Measurements from ENCODE around the gene PURB.

PURB gene

GRCh38 chr7:44920119-44920518, 34.8 kb upstream of the PURB start:
- H3K4me3 ChIP-seq (ENCODE audit: control insufficient read depth in 1 of 7, extremely low read depth in 1 of 7, insufficient read depth in 4 of 7, low read depth in 2 of 7, low read length in 6 of 7) = no peak overlapping the region
- no peaks in the 10 kb centered on the region for H3K36me3 ChIP-seq (ENCODE audit: control insufficient read depth in 4 of 4, insufficient read depth in 4 of 4, low read length in 3 of 4)
- CTCF ChIA-PET = interaction anchor here (0.7 to 9.6 kb wide), 10 partner anchors 34 to 328 kb away, joined by 3 to 69 read pairs (median 4); partner anchors contain the start of gene PURB
- peaks cover 0 to 1% (median 0%) of the 10 kb centered on the region in 5 experiments for H3K9me3 ChIP-seq (ENCODE audit: control extremely low read depth in 1 of 5, control insufficient read depth in 4 of 5, insufficient read depth in 2 of 5, low read depth in 1 of 5, low read length in 4 of 5)
- H3K27ac ChIP-seq (ENCODE audit: insufficient read depth in 1 of 2, low read depth in 1 of 2, low read length in 2 of 2, poor library complexity in 1 of 2, severe bottlenecking in 2 of 2) = no peak overlapping the region
- POLR2A ChIA-PET = interaction anchor here (1.2 kb wide), 1 partner anchor 63 kb away, joined by 5 read pairs; no protein-coding TSS in a partner anchor
- no peaks in the 10 kb centered on the region for H3K27me3 ChIP-seq (replicated peaks in 2 of 5; ENCODE audit: control insufficient read depth in 4 of 5, insufficient read depth in 5 of 5, low read length in 4 of 5)
- peaks cover 0 to 5% (median under 1%) of the 10 kb centered on the region in 4 experiments for H3K4me1 ChIP-seq (ENCODE audit: control extremely low read depth in 1 of 4, control insufficient read depth in 4 of 4, insufficient read depth in 4 of 4, low read length in 3 of 4)
- 93% methylated on average over 2 of the region's 3 CpGs for WGBS (ENCODE audit: insufficient coverage)
- no peak for DNase-seq

DNA sequence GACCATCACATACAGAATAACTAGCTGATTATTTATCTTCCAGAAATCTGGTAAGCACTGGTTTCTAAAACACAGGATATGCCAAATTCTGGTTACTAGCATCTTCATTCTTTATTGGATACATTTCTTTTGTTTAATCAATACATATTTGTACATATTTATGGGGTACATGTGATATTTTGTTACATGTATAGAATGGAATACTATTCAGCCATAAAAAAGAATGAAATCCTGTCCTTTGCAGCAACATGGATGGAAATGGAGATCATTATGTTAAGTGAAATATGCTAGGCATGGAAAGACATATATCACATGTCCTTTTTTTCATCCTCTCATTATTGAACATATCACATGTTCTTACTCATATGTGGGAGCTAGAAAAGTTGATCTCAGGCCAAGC, 32.7 kb upstream of the PURB start:
- peaks cover 0 to 7% (median 2%) of the 10 kb centered on the region in 4 experiments for H3K4me1 ChIP-seq (ENCODE audit: control extremely low read depth in 1 of 4, control insufficient read depth in 4 of 4, insufficient read depth in 4 of 4, low read length in 3 of 4)
- H3K9me3 ChIP-seq (ENCODE audit: control extremely low read depth in 1 of 5, control insufficient read depth in 4 of 5, insufficient read depth in 2 of 5, low read depth in 1 of 5, low read length in 4 of 5) = peaks cover 0 to 1% (median 0%) of the 10 kb centered on the region in 5 experiments
- ChIA-PET CTCF (interaction anchor here (9.6 kb wide), 1 partner anchor 59 kb away, joined by 69 read pairs; no protein-coding TSS in a partner anchor), POLR2A (no interaction called here)
- H3K27me3 ChIP-seq (replicated peaks in 2 of 5; ENCODE audit: control insufficient read depth in 4 of 5, insufficient read depth in 5 of 5, low read length in 4 of 5) = no peaks in the 10 kb centered on the region
- H3K36me3 ChIP-seq (ENCODE audit: control insufficient read depth in 4 of 4, insufficient read depth in 4 of 4, low read length in 3 of 4) = no peaks in the 10 kb centered on the region
- H3K4me3 ChIP-seq (ENCODE audit: control insufficient read depth in 1 of 7, extremely low read depth in 1 of 7, insufficient read depth in 4 of 7, low read depth in 2 of 7, low read length in 6 of 7) = no peak overlapping the region
- H3K27ac ChIP-seq (ENCODE audit: insufficient read depth in 1 of 2, low read depth in 1 of 2, low read length in 2 of 2, poor library complexity in 1 of 2, severe bottlenecking in 2 of 2) = no peak overlapping the region
- no peak for DNase-seq

GRCh38 chr7:44917465-44917864, 32.1 kb upstream of the PURB start:
- peaks cover 0 to 10% (median 2%) of the 10 kb centered on the region in 4 experiments for H3K4me1 ChIP-seq (ENCODE audit: control extremely low read depth in 1 of 4, control insufficient read depth in 4 of 4, insufficient read depth in 4 of 4, low read length in 3 of 4)
- CTCF ChIA-PET = interaction anchor here (0.6 to 9.6 kb wide), 2 partner anchors 59 to 329 kb away, joined by 3 to 69 read pairs; no protein-coding TSS in a partner anchor
- H3K4me3 ChIP-seq (ENCODE audit: control insufficient read depth in 1 of 7, extremely low read depth in 1 of 7, insufficient read depth in 4 of 7, low read depth in 2 of 7, low read length in 6 of 7) = no peak overlapping the region
- peaks cover 0 to 1% (median 0%) of the 10 kb centered on the region in 5 experiments for H3K9me3 ChIP-seq (ENCODE audit: control extremely low read depth in 1 of 5, control insufficient read depth in 4 of 5, insufficient read depth in 2 of 5, low read depth in 1 of 5, low read length in 4 of 5)
- POLR2A ChIA-PET = interaction anchor here (0.6 kb wide), 1 partner anchor 18 kb away, joined by 3 read pairs; no protein-coding TSS in a partner anchor
- H3K27ac ChIP-seq (ENCODE audit: insufficient read depth in 1 of 2, low read depth in 1 of 2, low read length in 2 of 2, poor library complexity in 1 of 2, severe bottlenecking in 2 of 2) = no peak overlapping the region
- H3K27me3 ChIP-seq (replicated peaks in 2 of 5; ENCODE audit: control insufficient read depth in 4 of 5, insufficient read depth in 5 of 5, low read length in 4 of 5) = no peaks in the 10 kb centered on the region
- no peak for DNase-seq
- no peaks in the 10 kb centered on the region for H3K36me3 ChIP-seq (ENCODE audit: control insufficient read depth in 4 of 4, insufficient read depth in 4 of 4, low read length in 3 of 4)
- no CpG with 5 or more reads among the region's 2 CpGs for WGBS (ENCODE audit: insufficient coverage)

DNA sequence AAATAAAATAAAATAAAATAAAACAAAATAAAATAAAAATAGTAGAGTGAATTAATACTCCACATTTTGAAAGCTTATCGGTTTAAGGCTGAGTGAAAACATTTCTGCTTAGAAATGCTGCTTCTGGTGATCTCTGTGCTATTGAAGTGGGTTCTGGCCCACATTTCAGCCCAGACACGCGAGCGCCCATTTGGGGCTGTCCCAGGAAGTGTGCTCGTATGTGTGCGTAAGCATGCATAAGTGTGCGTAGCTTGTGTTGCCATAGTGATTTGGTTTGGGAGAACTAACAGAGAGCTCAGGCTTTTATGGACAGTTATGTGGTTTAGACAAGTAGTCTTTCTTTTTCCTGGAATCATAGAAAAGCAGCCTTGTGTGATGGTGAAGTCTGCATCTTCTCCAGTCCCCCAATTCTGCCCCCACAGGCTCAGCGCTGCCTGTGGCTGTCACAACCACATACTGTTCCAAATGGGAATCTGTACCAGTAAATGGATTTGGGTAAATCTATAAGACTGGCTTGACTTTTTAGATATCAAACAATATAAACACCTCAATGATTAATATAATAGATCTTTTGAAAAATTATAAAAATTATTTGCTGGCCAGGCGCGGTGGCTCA, 29.8 kb upstream of the PURB start:
- ChIA-PET POLR2A (interaction anchor here (0.6 kb wide), 1 partner anchor 14 kb away, joined by 4 read pairs; no protein-coding TSS in a partner anchor), CTCF (interaction anchor here (1.1 kb wide), 1 partner anchor 61 kb away, joined by 3 read pairs; no protein-coding TSS in a partner anchor)
- no peak overlapping the region for H3K4me3 ChIP-seq (ENCODE audit: control insufficient read depth in 1 of 7, extremely low read depth in 1 of 7, insufficient read depth in 4 of 7, low read depth in 2 of 7, low read length in 6 of 7)
- no peak overlapping the region for H3K27ac ChIP-seq (ENCODE audit: insufficient read depth in 1 of 2, low read depth in 1 of 2, low read length in 2 of 2, poor library complexity in 1 of 2, severe bottlenecking in 2 of 2)
- DNase-seq = peak; percentile 53 to 64 (median 64)
- 72% methylated on average over 7 of the region's 10 CpGs for WGBS (ENCODE audit: insufficient coverage)
- peaks cover 0 to 7% (median 2%) of the 10 kb centered on the region in 4 experiments for H3K4me1 ChIP-seq (ENCODE audit: control extremely low read depth in 1 of 4, control insufficient read depth in 4 of 4, insufficient read depth in 4 of 4, low read length in 3 of 4)
- no peaks in the 10 kb centered on the region for H3K27me3 ChIP-seq (replicated peaks in 2 of 5; ENCODE audit: control insufficient read depth in 4 of 5, insufficient read depth in 5 of 5, low read length in 4 of 5)
- H3K9me3 ChIP-seq (ENCODE audit: control extremely low read depth in 1 of 5, control insufficient read depth in 4 of 5, insufficient read depth in 2 of 5, low read depth in 1 of 5, low read length in 4 of 5) = peaks cover 0 to 1% (median 0%) of the 10 kb centered on the region in 5 experiments
- no peaks in the 10 kb centered on the region for H3K36me3 ChIP-seq (ENCODE audit: control insufficient read depth in 4 of 4, insufficient read depth in 4 of 4, low read length in 3 of 4)

GRCh38 chr7:44912775-44913347, 27.5 kb upstream of the PURB start:
- H3K9me3 ChIP-seq (ENCODE audit: control extremely low read depth in 1 of 5, control insufficient read depth in 4 of 5, insufficient read depth in 2 of 5, low read depth in 1 of 5, low read length in 4 of 5) = no peaks in the 10 kb centered on the region
- no peak overlapping the region for H3K27ac ChIP-seq (ENCODE audit: insufficient read depth in 1 of 2, low read depth in 1 of 2, low read length in 2 of 2, poor library complexity in 1 of 2, severe bottlenecking in 2 of 2)
- 100% methylated on average over 2 of the region's 7 CpGs for WGBS (ENCODE audit: insufficient coverage)
- ChIA-PET CTCF (interaction anchor here (0.9 to 1.5 kb wide), 2 partner anchors 60 to 85 kb away, joined by 3 read pairs; no protein-coding TSS in a partner anchor), POLR2A (no interaction called here)
- H3K4me3 ChIP-seq (ENCODE audit: control insufficient read depth in 1 of 7, extremely low read depth in 1 of 7, insufficient read depth in 4 of 7, low read depth in 2 of 7, low read length in 6 of 7) = no peak overlapping the region
- no peaks in the 10 kb centered on the region for H3K36me3 ChIP-seq (ENCODE audit: control insufficient read depth in 4 of 4, insufficient read depth in 4 of 4, low read length in 3 of 4)
- peaks cover 0 to 7% (median 2%) of the 10 kb centered on the region in 4 experiments for H3K4me1 ChIP-seq (ENCODE audit: control extremely low read depth in 1 of 4, control insufficient read depth in 4 of 4, insufficient read depth in 4 of 4, low read length in 3 of 4)
- no peaks in the 10 kb centered on the region for H3K27me3 ChIP-seq (replicated peaks in 2 of 5; ENCODE audit: control insufficient read depth in 4 of 5, insufficient read depth in 5 of 5, low read length in 4 of 5)
- DNase-seq = no peak

DNA sequence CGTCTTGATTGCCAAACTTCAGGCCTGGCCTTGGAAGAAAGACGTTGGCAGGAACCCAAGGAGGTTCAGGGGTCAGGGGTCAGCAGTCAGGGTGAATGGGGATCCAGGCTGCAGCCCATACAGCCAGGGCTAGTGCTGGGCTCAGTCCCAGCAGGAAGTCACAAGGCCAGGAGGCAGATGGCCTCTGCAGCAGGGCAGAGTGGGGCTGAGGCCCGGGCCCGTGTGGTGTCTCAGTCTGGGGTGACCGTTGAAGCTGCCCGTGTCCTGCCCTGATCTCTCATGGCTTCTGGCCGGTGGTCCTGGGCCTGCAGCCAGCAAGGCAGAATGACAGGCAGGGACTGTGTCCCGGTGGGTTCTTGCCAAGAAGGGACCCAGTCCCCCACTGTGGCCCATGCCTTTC, 26.6 kb upstream of the PURB start:
- CTCF ChIA-PET = interaction anchor here (1.5 kb wide), 1 partner anchor 84 kb away, joined by 3 read pairs; no protein-coding TSS in a partner anchor

More for the DNA sequence above, 26.6 kb upstream of the PURB start:
- H3K36me3 ChIP-seq (ENCODE audit: control insufficient read depth in 4 of 4, insufficient read depth in 4 of 4, low read length in 3 of 4) = no peaks in the 10 kb centered on the region
- 93% methylated on average over 8 of the region's 8 CpGs for WGBS (ENCODE audit: insufficient coverage)
- H3K4me1 ChIP-seq (ENCODE audit: control extremely low read depth in 1 of 4, control insufficient read depth in 4 of 4, insufficient read depth in 4 of 4, low read length in 3 of 4) = peaks cover 0 to 7% (median 2%) of the 10 kb centered on the region in 4 experiments
- H3K27me3 ChIP-seq (replicated peaks in 2 of 5; ENCODE audit: control insufficient read depth in 4 of 5, insufficient read depth in 5 of 5, low read length in 4 of 5) = no peaks in the 10 kb centered on the region
- H3K4me3 ChIP-seq (ENCODE audit: control insufficient read depth in 1 of 7, extremely low read depth in 1 of 7, insufficient read depth in 4 of 7, low read depth in 2 of 7, low read length in 6 of 7) = no peak overlapping the region
- POLR2A ChIA-PET = no interaction called here
- H3K9me3 ChIP-seq (ENCODE audit: control extremely low read depth in 1 of 5, control insufficient read depth in 4 of 5, insufficient read depth in 2 of 5, low read depth in 1 of 5, low read length in 4 of 5) = no peaks in the 10 kb centered on the region
- no peak overlapping the region for H3K27ac ChIP-seq (ENCODE audit: insufficient read depth in 1 of 2, low read depth in 1 of 2, low read length in 2 of 2, poor library complexity in 1 of 2, severe bottlenecking in 2 of 2)
- no peak for DNase-seq

Data from common myeloid progenitor, CD34-positive (primary cell).